22Rv1 (cell line): ENCODE data around the gene TNNT3.
"Not testable (repeated sequence)": the region's sequence is repeated elsewhere in the genome, so short reads cannot be mapped to it uniquely, and the experiment has no call there.

Experiments used
- H3K27ac ChIP-seq: fragments of 450-650 bp; 2 replicates; pipeline ENCODE4 v1.5.1; 2017
- CTCF ChIP-seq: fragments of 450-650 bp; IDR thresholded peaks from 2 replicates; pipeline ENCODE4 v1.5.1; 2017; ENCODE audit warnings: mild to moderate bottlenecking
- ZFX ChIP-seq: fragments of 450-650 bp; IDR thresholded peaks from 2 replicates; pipeline ENCODE4 v1.6.1; 2017; ENCODE audit warnings: antibody characterized with exemption, borderline replicate concordance

The TNNT3 gene

GRCh38 chr11:1884303-1884700 is 35.2 kb upstream of the TNNT3 start:
- H3K27ac ChIP-seq = no peak overlapping the region
- no peak for TF ChIP-seq CTCF
- no peak for TF ChIP-seq ZFX

GRCh38 chr11:1886551-1886950 is 33.0 kb upstream of the TNNT3 start:
- H3K27ac ChIP-seq = not testable (repeated sequence)

- TF ChIP-seq CTCF (no peak), ZFX (no peak)
- H3K27ac ChIP-seq = no peak overlapping the region
These were observed 31.8 kb upstream of the TNNT3 start for GRCh38 chr11:1887451-1888346.

- TF ChIP-seq ZFX (no peak), CTCF (no peak)
- no peak overlapping the region for H3K27ac ChIP-seq
These were observed 31.2 kb upstream of the TNNT3 start for GRCh38 chr11:1888347-1888753.

GRCh38 chr11:1888811-1889210 is 30.7 kb upstream of the TNNT3 start:
- no peak for TF ChIP-seq ZFX
- TF ChIP-seq CTCF = no peak
- no peak overlapping the region for H3K27ac ChIP-seq

GRCh38 chr11:1889224-1889930 is 30.1 kb upstream of the TNNT3 start:
- no peak overlapping the region for H3K27ac ChIP-seq
- no peak for TF ChIP-seq CTCF

- H3K27ac ChIP-seq = no peak overlapping the region
- TF ChIP-seq CTCF (no peak), ZFX (no peak)
These were observed 29.3 kb upstream of the TNNT3 start for GRCh38 chr11:1889941-1890855.
